Tongue (tissue), 2 donors: Measurements from ENCODE around the gene BSN. TPM values are rescaled to one million over a fixed set of nuclear protein-coding genes. Genes with fewer than 3 reads are reported as not detected.
"Not testable (repeated sequence)": the region's sequence is repeated elsewhere in the genome, so short reads cannot be mapped to it uniquely, and the experiment has no call there.

ENCODE experiments used
- DNase-seq: peaks from one replicate; pipeline ENCODE4 v3.0.0-alpha.2; 2015
- total RNA-seq: library from RNA; depleted of rRNA; stranded (reverse); fragments of >200 nt; gene quantifications from one replicate; pipeline ENCODE4 v1.2.3, GENCODE V29; 2014

BSN gene
- total RNA-seq, 1 donor from 2014 or later = 0.82 TPM

- DNase-seq = not testable (repeated sequence)
These were observed 141.2 kb downstream of the BSN start for GRCh38 chr3:49695350-49696015.

- DNase-seq = no peak
These were observed 145.2 kb downstream of the BSN start for GRCh38 chr3:49699281-49699979.

GRCh38 chr3:49700014-49700413 is 145.7 kb downstream of the BSN start:
- no peak for DNase-seq

GRCh38 chr3:49700453-49701128 is 146.3 kb downstream of the BSN start:
- DNase-seq = no peak

GRCh38 chr3:49701388-49702077 is 147.3 kb downstream of the BSN start:
- DNase-seq = no peak

- no peak for DNase-seq
These were observed 148.4 kb downstream of the BSN start for GRCh38 chr3:49702672-49703071.

- peak; percentile 72 for DNase-seq
These were observed 149.2 kb downstream of the BSN start for GRCh38 chr3:49703443-49703927.

- no peak for DNase-seq
These were observed 149.7 kb downstream of the BSN start for GRCh38 chr3:49703956-49704355.

- no peak for DNase-seq
These were observed 150.4 kb downstream of the BSN start for GRCh38 chr3:49704629-49705028.

GRCh38 chr3:49705390-49705960 is 151.2 kb downstream of the BSN start:
- no peak for DNase-seq

GRCh38 chr3:49706456-49707112 is 152.3 kb downstream of the BSN start:
- no peak for DNase-seq

- no peak for DNase-seq
These were observed 152.8 kb downstream of the BSN start for GRCh38 chr3:49707113-49707480.

GRCh38 chr3:49709852-49710251 is 155.6 kb downstream of the BSN start:
- no peak for DNase-seq

- no peak for DNase-seq
These were observed 157.2 kb downstream of the BSN start for GRCh38 chr3:49711489-49711888.

GRCh38 chr3:49712166-49712565 is 157.9 kb downstream of the BSN start:
- no peak for DNase-seq

- no peak for DNase-seq
These were observed 158.5 kb downstream of the BSN start for GRCh38 chr3:49712631-49713317.

GRCh38 chr3:49713336-49714105 is 159.2 kb downstream of the BSN start:
- no peak for DNase-seq

GRCh38 chr3:49714728-49715550 is 160.7 kb downstream of the BSN start:
- no peak for DNase-seq

GRCh38 chr3:49715611-49716121 is 161.4 kb downstream of the BSN start:
- no peak for DNase-seq
